HepG2 (cell line): Measurements from ENCODE around the gene TJAP1. TPM values are rescaled to one million over a fixed set of nuclear protein-coding genes. Genes with fewer than 3 reads are reported as not detected.

ENCODE experiments used
- DR1 ChIP-seq: sonication (generic); formaldehyde crosslinking; IDR thresholded peaks from 2 replicates; pipeline ENCODE4 v1.8.0; 2021; ENCODE audit warnings: mild to moderate bottlenecking, missing genetic modification reagents, inconsistent platforms
- MED13 ChIP-seq: sonication (generic); formaldehyde crosslinking; IDR thresholded peaks from 2 replicates; pipeline ENCODE4 v1.5.0; 2020; ENCODE audit warnings: missing genetic modification reagents
- MIER2 ChIP-seq: IDR thresholded peaks from 2 replicates; pipeline ENCODE4 v1.6.1; 2016; ENCODE audit warnings: missing biosample characterization, missing genetic modification reagents
- MXI1 ChIP-seq: IDR thresholded peaks from 3 replicates; pipeline ENCODE4 v1.6.1; 2012; ENCODE audit warnings: low read depth, low read length, inconsistent platforms, borderline replicate concordance
- POLR2A ChIP-seq, 2 experiments: IDR thresholded peaks; 2 replicates each; pipeline ENCODE4 v1.6.1; 2011; ENCODE audit warnings: low read depth in 2 of 2, low read length in 2 of 2, mild to moderate bottlenecking in 1 of 2, moderate library complexity in 1 of 2; ENCODE audit not compliant: insufficient read depth in 1 of 2
- RFX3 ChIP-seq: IDR thresholded peaks from 2 replicates; pipeline ENCODE4 v1.6.1; 2016; ENCODE audit warnings: missing biosample characterization, missing genetic modification reagents
- STAT5B ChIP-seq: sonication (generic); formaldehyde crosslinking; IDR thresholded peaks from 2 replicates; pipeline ENCODE4 v1.4.0; 2020; ENCODE audit warnings: missing genetic modification reagents
- YEATS2 ChIP-seq: sonication (generic); formaldehyde crosslinking; IDR thresholded peaks from 2 replicates; pipeline ENCODE4 v1.4.0; 2020; ENCODE audit warnings: missing genetic modification reagents, borderline replicate concordance
- ZMAT3 ChIP-seq: sonication (generic); formaldehyde crosslinking; conservative IDR thresholded peaks from 2 replicates; pipeline ENCODE4 v1.7.0; 2021; ENCODE audit warnings: missing genetic modification reagents
- polyA plus RNA-seq, 8 experiments: library from polyadenylated mRNA; depleted of rRNA in 3 of 8; stranded (reverse) in 7 of 8; unstranded in 1 of 8; fragments of >200 nt; fragmentation: Illumina TruSeq in 4 of 8; extraction: Trizol in 4 of 8; gene quantifications; 2 replicates each; pipeline versions ENCODE4 v1.2.1 to v1.2.3, GENCODE V29; 2011 to 2016; ENCODE audit warnings: low read depth in 4 of 8, missing spikeins in 1 of 8, mixed read lengths in 1 of 8; ENCODE audit not compliant: insufficient read depth in 1 of 8
- total RNA-seq, 5 experiments: library from RNA; depleted of rRNA; stranded (reverse); fragments of >200 nt; fragmentation: Illumina TruSeq; extraction: Trizol; gene quantifications; 2 replicates each; pipeline ENCODE4 v1.2.3, GENCODE V29; 2016; ENCODE audit warnings: low read depth in 1 of 5
- TF ChIP-seq, protein P1 (sequence below): sonication (generic); formaldehyde crosslinking; IDR thresholded peaks from 2 replicates; pipeline ENCODE4 v1.4.0; 2020; ENCODE audit warnings: mild to moderate bottlenecking, missing genetic modification reagents
- TF ChIP-seq, protein P2 (sequence below): sonication (generic); formaldehyde crosslinking; IDR thresholded peaks from 2 replicates; pipeline ENCODE4 v1.4.0; 2020; ENCODE audit warnings: missing genetic modification reagents, low read depth, mild to moderate bottlenecking, borderline replicate concordance
- TF ChIP-seq, protein P3 (sequence below): sonication (generic); formaldehyde crosslinking; conservative IDR thresholded peaks from 2 replicates; pipeline ENCODE4 v1.8.0; 2022; ENCODE audit warnings: missing genetic modification reagents
- TF ChIP-seq, protein P4 (sequence below): sonication (generic); formaldehyde crosslinking; IDR thresholded peaks from 2 replicates; pipeline ENCODE4 v1.5.0; 2020; ENCODE audit warnings: missing genetic modification reagents
- TF ChIP-seq, protein P5 (sequence below): sonication (generic); formaldehyde crosslinking; IDR thresholded peaks from 2 replicates; pipeline ENCODE4 v1.4.0; 2020; ENCODE audit warnings: mild to moderate bottlenecking, missing genetic modification reagents

The TJAP1 gene
- total and polyA plus RNA-seq, 2 of the 13 experiments (the other 11 are each of a cell fraction or from before 2014, with no cell fraction given): 15.7 to 41.6 TPM

DNA sequence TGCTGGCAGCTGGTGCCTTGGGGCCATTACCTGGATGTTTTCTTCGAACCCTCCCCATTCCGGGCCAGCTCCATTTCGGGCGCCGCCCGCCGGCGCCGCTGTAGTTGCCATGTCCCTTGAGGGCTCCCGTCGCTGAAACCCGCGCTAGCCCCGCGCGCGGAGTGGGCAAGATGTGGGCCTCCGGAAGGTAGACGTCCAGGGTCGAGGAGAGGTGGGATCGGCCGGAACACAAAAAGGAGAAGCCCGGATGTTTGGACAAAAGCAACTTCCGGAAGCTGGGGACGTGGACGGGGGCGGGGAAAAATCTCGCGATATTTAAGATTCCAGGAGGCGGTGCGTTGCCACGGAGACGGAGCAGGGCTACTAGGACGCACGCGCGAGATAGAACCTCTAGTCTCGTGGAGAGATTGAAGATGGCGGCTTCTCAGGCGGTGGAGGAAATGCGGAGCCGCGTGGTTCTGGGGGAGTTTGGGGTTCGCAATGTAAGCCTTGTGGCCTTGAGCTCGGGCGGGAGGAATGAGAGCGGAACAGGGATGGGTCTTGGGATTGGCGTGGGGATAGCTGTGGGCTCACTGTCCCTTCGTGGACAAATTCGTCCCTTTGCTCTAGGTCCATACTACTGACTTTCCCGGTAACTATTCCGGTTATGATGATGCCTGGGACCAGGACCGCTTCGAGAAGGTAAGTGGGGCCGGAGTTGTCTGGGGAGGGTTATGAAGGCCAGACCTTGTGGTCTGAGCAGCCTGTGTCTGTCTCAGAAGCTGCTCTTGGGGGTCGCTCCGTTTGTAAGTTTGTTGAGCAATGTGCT, 39.5 kb downstream of the TJAP1 start, which contains the start of the genes POLR1C and YIPF3 (continued):
- TF ChIP-seq, protein P1, sequence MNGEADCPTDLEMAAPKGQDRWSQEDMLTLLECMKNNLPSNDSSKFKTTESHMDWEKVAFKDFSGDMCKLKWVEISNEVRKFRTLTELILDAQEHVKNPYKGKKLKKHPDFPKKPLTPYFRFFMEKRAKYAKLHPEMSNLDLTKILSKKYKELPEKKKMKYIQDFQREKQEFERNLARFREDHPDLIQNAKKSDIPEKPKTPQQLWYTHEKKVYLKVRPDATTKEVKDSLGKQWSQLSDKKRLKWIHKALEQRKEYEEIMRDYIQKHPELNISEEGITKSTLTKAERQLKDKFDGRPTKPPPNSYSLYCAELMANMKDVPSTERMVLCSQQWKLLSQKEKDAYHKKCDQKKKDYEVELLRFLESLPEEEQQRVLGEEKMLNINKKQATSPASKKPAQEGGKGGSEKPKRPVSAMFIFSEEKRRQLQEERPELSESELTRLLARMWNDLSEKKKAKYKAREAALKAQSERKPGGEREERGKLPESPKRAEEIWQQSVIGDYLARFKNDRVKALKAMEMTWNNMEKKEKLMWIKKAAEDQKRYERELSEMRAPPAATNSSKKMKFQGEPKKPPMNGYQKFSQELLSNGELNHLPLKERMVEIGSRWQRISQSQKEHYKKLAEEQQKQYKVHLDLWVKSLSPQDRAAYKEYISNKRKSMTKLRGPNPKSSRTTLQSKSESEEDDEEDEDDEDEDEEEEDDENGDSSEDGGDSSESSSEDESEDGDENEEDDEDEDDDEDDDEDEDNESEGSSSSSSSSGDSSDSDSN (CRISPR knock-in tag): peak; percentile 99
- TF ChIP-seq, protein P2, sequence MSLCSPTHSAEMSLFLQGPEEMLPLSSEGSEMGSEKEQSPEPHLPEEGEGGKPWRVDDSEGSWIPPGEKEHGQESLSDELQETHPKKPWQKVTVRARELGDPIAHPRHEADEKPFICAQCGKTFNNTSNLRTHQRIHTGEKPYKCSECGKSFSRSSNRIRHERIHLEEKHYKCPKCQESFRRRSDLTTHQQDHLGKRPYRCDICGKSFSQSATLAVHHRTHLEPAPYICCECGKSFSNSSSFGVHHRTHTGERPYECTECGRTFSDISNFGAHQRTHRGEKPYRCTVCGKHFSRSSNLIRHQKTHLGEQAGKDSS (CRISPR knock-in tag): 0 out of 2 replicates have a peak, but pooled peaks have one; percentile 72
- no peak for TF ChIP-seq ZMAT3 (CRISPR knock-in tag)
- TF ChIP-seq, protein P3, sequence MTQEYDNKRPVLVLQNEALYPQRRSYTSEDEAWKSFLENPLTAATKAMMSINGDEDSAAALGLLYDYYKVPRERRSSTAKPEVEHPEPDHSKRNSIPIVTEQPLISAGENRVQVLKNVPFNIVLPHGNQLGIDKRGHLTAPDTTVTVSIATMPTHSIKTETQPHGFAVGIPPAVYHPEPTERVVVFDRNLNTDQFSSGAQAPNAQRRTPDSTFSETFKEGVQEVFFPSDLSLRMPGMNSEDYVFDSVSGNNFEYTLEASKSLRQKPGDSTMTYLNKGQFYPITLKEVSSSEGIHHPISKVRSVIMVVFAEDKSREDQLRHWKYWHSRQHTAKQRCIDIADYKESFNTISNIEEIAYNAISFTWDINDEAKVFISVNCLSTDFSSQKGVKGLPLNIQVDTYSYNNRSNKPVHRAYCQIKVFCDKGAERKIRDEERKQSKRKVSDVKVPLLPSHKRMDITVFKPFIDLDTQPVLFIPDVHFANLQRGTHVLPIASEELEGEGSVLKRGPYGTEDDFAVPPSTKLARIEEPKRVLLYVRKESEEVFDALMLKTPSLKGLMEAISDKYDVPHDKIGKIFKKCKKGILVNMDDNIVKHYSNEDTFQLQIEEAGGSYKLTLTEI (CRISPR knock-in tag): no peak
- peak; percentile 94 for TF ChIP-seq RFX3 (CRISPR knock-in tag)
- TF ChIP-seq, protein P4, sequence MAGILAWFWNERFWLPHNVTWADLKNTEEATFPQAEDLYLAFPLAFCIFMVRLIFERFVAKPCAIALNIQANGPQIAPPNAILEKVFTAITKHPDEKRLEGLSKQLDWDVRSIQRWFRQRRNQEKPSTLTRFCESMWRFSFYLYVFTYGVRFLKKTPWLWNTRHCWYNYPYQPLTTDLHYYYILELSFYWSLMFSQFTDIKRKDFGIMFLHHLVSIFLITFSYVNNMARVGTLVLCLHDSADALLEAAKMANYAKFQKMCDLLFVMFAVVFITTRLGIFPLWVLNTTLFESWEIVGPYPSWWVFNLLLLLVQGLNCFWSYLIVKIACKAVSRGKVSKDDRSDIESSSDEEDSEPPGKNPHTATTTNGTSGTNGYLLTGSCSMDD: no peak
- TF ChIP-seq, protein P5, sequence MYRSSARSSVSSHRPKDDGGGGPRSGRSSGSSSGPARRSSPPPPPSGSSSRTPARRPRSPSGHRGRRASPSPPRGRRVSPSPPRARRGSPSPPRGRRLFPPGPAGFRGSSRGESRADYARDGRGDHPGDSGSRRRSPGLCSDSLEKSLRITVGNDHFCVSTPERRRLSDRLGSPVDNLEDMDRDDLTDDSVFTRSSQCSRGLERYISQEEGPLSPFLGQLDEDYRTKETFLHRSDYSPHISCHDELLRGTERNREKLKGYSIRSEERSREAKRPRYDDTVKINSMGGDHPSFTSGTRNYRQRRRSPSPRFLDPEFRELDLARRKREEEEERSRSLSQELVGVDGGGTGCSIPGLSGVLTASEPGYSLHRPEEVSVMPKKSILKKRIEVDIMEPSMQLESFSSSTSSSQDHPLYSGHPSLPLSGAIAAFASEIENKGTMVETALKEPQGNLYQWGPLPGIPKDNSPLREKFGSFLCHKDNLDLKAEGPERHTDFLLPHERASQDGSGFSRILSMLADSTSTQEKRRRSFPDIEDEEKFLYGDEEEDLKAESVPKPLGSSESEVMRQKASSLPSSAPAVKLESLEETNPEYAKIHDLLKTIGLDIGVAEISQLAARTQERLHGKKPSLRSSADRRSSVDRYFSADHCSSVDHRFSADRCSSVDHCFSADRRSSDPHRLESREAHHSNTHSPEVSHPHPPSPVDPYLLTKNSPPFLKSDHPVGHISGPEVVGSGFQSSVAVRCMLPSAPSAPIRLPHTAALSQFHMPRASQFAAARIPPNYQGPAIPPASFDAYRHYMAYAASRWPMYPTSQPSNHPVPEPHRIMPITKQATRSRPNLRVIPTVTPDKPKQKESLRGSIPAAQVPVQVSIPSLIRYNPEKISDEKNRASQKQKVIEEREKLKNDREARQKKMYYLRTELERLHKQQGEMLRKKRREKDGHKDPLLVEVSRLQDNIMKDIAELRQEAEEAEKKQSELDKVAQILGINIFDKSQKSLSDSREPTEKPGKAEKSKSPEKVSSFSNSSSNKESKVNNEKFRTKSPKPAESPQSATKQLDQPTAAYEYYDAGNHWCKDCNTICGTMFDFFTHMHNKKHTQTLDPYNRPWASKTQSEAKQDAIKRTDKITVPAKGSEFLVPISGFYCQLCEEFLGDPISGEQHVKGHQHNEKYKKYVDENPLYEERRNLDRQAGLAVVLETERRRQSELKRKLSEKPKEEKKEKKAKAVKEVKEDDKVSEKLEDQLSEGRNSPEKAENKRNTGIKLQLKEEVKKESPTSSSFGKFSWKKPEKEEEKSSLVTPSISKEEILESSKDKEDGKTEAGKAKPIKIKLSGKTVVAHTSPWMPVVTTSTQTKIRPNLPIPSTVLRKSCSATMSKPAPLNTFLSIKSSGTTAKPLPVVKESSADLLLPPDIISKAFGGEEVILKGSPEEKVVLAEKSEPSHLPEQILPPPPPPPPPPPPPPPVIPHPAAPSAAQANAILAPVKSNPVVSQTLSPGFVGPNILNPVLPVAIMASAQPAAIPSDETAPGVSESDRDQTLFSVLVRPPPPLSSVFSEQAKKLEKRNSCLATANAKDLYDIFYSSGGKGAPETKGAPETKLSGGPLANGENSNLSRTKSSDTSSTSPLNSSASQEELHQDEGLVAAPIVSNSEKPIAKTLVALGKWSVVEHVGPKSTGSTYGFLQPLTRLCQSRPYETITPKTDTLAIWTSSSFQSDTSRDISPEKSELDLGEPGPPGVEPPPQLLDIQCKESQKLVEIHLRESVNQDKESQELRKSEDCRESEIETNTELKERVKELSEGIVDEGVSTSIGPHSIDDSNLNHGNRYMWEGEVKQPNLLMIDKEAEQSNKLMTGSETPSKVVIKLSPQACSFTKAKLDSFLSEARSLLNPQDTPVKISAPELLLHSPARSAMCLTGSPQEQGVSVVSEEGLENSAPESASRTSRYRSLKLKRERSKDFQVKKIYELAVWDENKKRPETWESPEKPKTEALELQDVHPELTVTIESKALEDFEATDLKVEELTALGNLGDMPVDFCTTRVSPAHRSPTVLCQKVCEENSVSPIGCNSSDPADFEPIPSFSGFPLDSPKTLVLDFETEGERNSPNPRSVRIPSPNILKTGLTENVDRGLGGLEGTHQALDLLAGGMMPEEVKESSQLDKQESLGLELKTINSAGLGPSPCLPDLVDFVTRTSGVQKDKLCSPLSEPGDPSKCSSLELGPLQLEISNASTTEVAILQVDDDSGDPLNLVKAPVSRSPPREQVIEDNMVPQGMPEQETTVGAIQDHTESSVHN (CRISPR knock-in tag): no peak
- TF ChIP-seq YEATS2 (CRISPR knock-in tag): peak; percentile 98
- peak; percentile 77; the same call in 1 of the 2 replicates for TF ChIP-seq DR1 (CRISPR knock-in tag)
- TF ChIP-seq MED13 (CRISPR knock-in tag): peak; percentile 84; the same call in 1 of the 2 replicates
- TF ChIP-seq POLR2A (IDR thresholded peaks at IDR 0.05; ENCODE audit: insufficient read depth in 1 of 2, low read depth in 2 of 2, low read length in 2 of 2): peak in 1 of 2 experiments; percentile 97; a peak in 2 of 4 replicates
- 0 out of 2 replicates have a peak, but pooled peaks have one; percentile 44 for TF ChIP-seq STAT5B (CRISPR knock-in tag)
- peak; percentile 17; the same call in 1 of the 2 replicates for TF ChIP-seq MIER2 (CRISPR knock-in tag)
- TF ChIP-seq MXI1: peak; percentile 99
